GM23248 (cell line): Measurements from ENCODE around the gene SLC25A34. TPM values are rescaled to one million over a fixed set of nuclear protein-coding genes. Genes with fewer than 3 reads are reported as not detected.

Source experiments
- DNase-seq: peaks from one replicate; pipeline ENCODE4 v3.0.0-alpha.2; 2015
- H2AFZ ChIP-seq: fragments of 200-600 bp; sonication (generic); 2 replicates; pipeline ENCODE4 v1.6.1; 2016; ENCODE audit warnings: antibody characterized with exemption
- H3F3A ChIP-seq: fragments of 200-600 bp; sonication (generic); 2 replicates; pipeline ENCODE4 v1.6.1; 2016; ENCODE audit warnings: mild to moderate bottlenecking, antibody characterized with exemption, mixed run types; ENCODE audit not compliant: insufficient read depth
- H3K27ac ChIP-seq: fragments of 200-600 bp; sonication (generic); 2 replicates; pipeline ENCODE4 v1.5.1; 2016; ENCODE audit warnings: mild to moderate bottlenecking
- H3K27me3 ChIP-seq: fragments of 200-600 bp; sonication (generic); replicated peaks from 2 replicates; pipeline ENCODE4 v1.6.1; 2016; ENCODE audit warnings: mild to moderate bottlenecking; ENCODE audit not compliant: insufficient read depth
- H3K36me3 ChIP-seq: fragments of 200-600 bp; sonication (generic); 2 replicates; pipeline ENCODE4 v1.6.1; 2016; ENCODE audit warnings: low read depth, mild to moderate bottlenecking
- H3K4me1 ChIP-seq: fragments of 200-600 bp; sonication (generic); 2 replicates; pipeline ENCODE4 v1.6.1; 2016; ENCODE audit warnings: mild to moderate bottlenecking; ENCODE audit not compliant: insufficient read depth
- H3K4me2 ChIP-seq: fragments of 200-600 bp; sonication (generic); one replicate; pipeline ENCODE4 v1.6.1; 2016; ENCODE audit warnings: mild to moderate bottlenecking; ENCODE audit not compliant: unreplicated experiment
- H3K4me3 ChIP-seq: fragments of 200-600 bp; sonication (generic); 2 replicates; pipeline ENCODE4 v1.5.1; 2016; ENCODE audit warnings: mild to moderate bottlenecking
- H3K79me2 ChIP-seq: fragments of 200-600 bp; sonication (generic); 2 replicates; pipeline ENCODE4 v1.6.1; 2016; ENCODE audit warnings: mild to moderate bottlenecking; ENCODE audit not compliant: insufficient read depth
- H3K9ac ChIP-seq: fragments of 200-600 bp; sonication (generic); 2 replicates; pipeline ENCODE4 v1.6.1; 2016; ENCODE audit warnings: mild to moderate bottlenecking
- H3K9me2 ChIP-seq: fragments of 200-600 bp; sonication (generic); 2 replicates; pipeline ENCODE4 v1.6.1; 2016; ENCODE audit warnings: mixed run types, mild to moderate bottlenecking, moderate library complexity; ENCODE audit not compliant: insufficient read depth
- H3K9me3 ChIP-seq: fragments of 200-600 bp; sonication (generic); one replicate; pipeline ENCODE4 v1.6.1; 2017; ENCODE audit warnings: low read depth
- H4K20me1 ChIP-seq: fragments of 200-600 bp; sonication (generic); 2 replicates; pipeline ENCODE4 v1.6.0; 2016; ENCODE audit not compliant: insufficient read depth
- EZH2 ChIP-seq: fragments of 200-600 bp; sonication (generic); IDR thresholded peaks from 2 replicates; pipeline ENCODE4 v1.6.1; 2018; ENCODE audit warnings: antibody characterized with exemption, mild to moderate bottlenecking; ENCODE audit not compliant: insufficient read depth, poor library complexity, severe bottlenecking
- EZH2phosphoT487 ChIP-seq: fragments of 200-600 bp; sonication (generic); IDR thresholded peaks from 2 replicates; pipeline ENCODE4 v1.6.1; 2018; ENCODE audit warnings: antibody characterized with exemption, moderate library complexity, mild to moderate bottlenecking, low read depth; ENCODE audit not compliant: insufficient read depth
- WGBS, 2 experiments: methylation state at CpG; one replicate each; pipeline ENCODE4 v1.1.6; 2015 to 2017; ENCODE audit warnings: low lambda C conversion rate in 2 of 2, low coverage in 1 of 2; ENCODE audit errors: missing lambda C conversion rate in 2 of 2; 5-methylcytosine and 5-hydroxymethylcytosine counted together
- in situ Hi-C: fragments of 300-500 bp; cut with MboI; formaldehyde crosslinking; loops from 2 replicates; pipeline ENCODE4 v1.15.0; 2020
- polyA plus RNA-seq: library from polyadenylated mRNA; unstranded; fragments of >200 nt; fragmentation: Nextera tagmentation; extraction: Ambion mirVana; gene quantifications from 2 replicates; pipeline ENCODE4 v1.2.1, GENCODE V29; 2016
- total RNA-seq: library from RNA; depleted of rRNA; stranded (reverse); fragments of >200 nt; shearing (Covaris generic); gene quantifications from 2 replicates; pipeline ENCODE4 v1.2.3, GENCODE V29; 2014

SLC25A34 gene
- total and polyA plus RNA-seq, 2 experiments from 2014 or later: 0.20 to 0.54 TPM

GRCh38 chr1:15757016-15757543 is 21.0 kb downstream of the SLC25A34 start:
- H3K27ac ChIP-seq: no peak overlapping the region
- WGBS, 2 experiments: 90 to 94% methylated on average over 9 of the region's 9 CpGs
- no peak overlapping the region for H3K4me3 ChIP-seq
- peaks cover 5% of the 10 kb centered on the region for H3F3A ChIP-seq
- H3K4me2 ChIP-seq: no peak overlapping the region
- no peaks in the 10 kb centered on the region for H3K36me3 ChIP-seq
- peaks cover 23% of the 10 kb centered on the region for H3K4me1 ChIP-seq
- H3K27me3 ChIP-seq: no peaks in the 10 kb centered on the region
- in situ Hi-C loops: no loop called here
- H3K9me2 ChIP-seq: no peaks in the 10 kb centered on the region
- H4K20me1 ChIP-seq: no peaks in the 10 kb centered on the region
- H3K9ac ChIP-seq: no peak overlapping the region
- no peak overlapping the region for H2AFZ ChIP-seq
- H3K79me2 ChIP-seq: peaks cover 33% of the 10 kb centered on the region
- H3K9me3 ChIP-seq: no peaks in the 10 kb centered on the region
- no peak for DNase-seq
- TF ChIP-seq EZH2 (no peak), EZH2phosphoT487 (no peak)

GRCh38 chr1:15757575-15758342 is 21.7 kb downstream of the SLC25A34 start:
- H3K4me2 ChIP-seq: peak overlapping the region; percentile 36
- no peaks in the 10 kb centered on the region for H3K27me3 ChIP-seq
- 29 to 35% methylated on average over 19 to 22 of the region's 24 CpGs for WGBS, 2 experiments
- no peaks in the 10 kb centered on the region for H3K9me2 ChIP-seq
- in situ Hi-C loops: no loop called here
- no peaks in the 10 kb centered on the region for H3K36me3 ChIP-seq
- peak overlapping the region; percentile 39; the same call in 1 of the 2 replicates for H2AFZ ChIP-seq
- H3K79me2 ChIP-seq: peaks cover 40% of the 10 kb centered on the region
- H3K9ac ChIP-seq: 0 out of 2 replicates have a peak overlapping the region, but pooled peaks have one; percentile 82
- TF ChIP-seq EZH2 (no peak), EZH2phosphoT487 (no peak)
- H4K20me1 ChIP-seq: no peaks in the 10 kb centered on the region
- peak overlapping the region; percentile 77 for H3K4me3 ChIP-seq
- peaks cover 23% of the 10 kb centered on the region for H3K4me1 ChIP-seq
- H3K9me3 ChIP-seq: no peaks in the 10 kb centered on the region
- peaks cover 5% of the 10 kb centered on the region for H3F3A ChIP-seq
- no peak overlapping the region for H3K27ac ChIP-seq
- peak; percentile 40 for DNase-seq

- Histone ChIP-seq H3K9me3 (no peaks in the 10 kb centered on the region), H4K20me1 (no peaks in the 10 kb centered on the region), H3K27me3 (no peaks in the 10 kb centered on the region), H3K9me2 (no peaks in the 10 kb centered on the region), H3K79me2 (peaks cover 40% of the 10 kb centered on the region), H2AFZ (peak within 1 kb of the TSS; percentile 62), H3K4me2 (peak within 1 kb of the TSS; percentile 67), H3K27ac (peak within 1 kb of the TSS; percentile 23; the same call in 1 of the 2 replicates), H3F3A (peaks cover 5% of the 10 kb centered on the region), H3K4me3 (peak within 1 kb of the TSS; percentile 77), H3K4me1 (peaks cover 23% of the 10 kb centered on the region), H3K36me3 (no peaks in the 10 kb centered on the region), H3K9ac (peak within 1 kb of the TSS; percentile 82)
- 2 to 34% methylated on average over 3 to 51 of the region's 58 CpGs for WGBS, 2 experiments
- TF ChIP-seq EZH2phosphoT487 (no peak), EZH2 (no peak)
- in situ Hi-C loops: no loop called here
- peak; percentile 49 for DNase-seq
Measured at GRCh38 chr1:15758343-15758931, 22.4 kb downstream of the SLC25A34 start, which contains the start of gene FBLIM1. TSS of gene FBLIM1 (plus strand) at chr1:15758795. CDS start at chr1:15764984, 6,189 bp downstream.

- peak overlapping the region; percentile 62 for H2AFZ ChIP-seq
- in situ Hi-C loops: no loop called here
- WGBS, 2 experiments: 2 to 5% methylated on average over 33 to 41 of the region's 58 CpGs
Measured at GRCh38 chr1:15758953-15759661, 23.0 kb downstream of the SLC25A34 start.

More at GRCh38 chr1:15758953-15759661, 23.0 kb downstream of the SLC25A34 start:
- Histone ChIP-seq H3K4me2 (peak overlapping the region; percentile 67), H3K27ac (peak overlapping the region; percentile 23; the same call in 1 of the 2 replicates), H3K9me2 (no peaks in the 10 kb centered on the region), H3K9ac (peak overlapping the region; percentile 82), H3K36me3 (no peaks in the 10 kb centered on the region), H3K4me1 (peaks cover 23% of the 10 kb centered on the region), H3K4me3 (peak overlapping the region; percentile 77), H4K20me1 (no peaks in the 10 kb centered on the region), H3K27me3 (no peaks in the 10 kb centered on the region), H3F3A (peaks cover 5% of the 10 kb centered on the region), H3K79me2 (peaks cover 45% of the 10 kb centered on the region), H3K9me3 (no peaks in the 10 kb centered on the region)
- DNase-seq: peak; percentile 66
- no peak for TF ChIP-seq EZH2
- TF ChIP-seq EZH2phosphoT487: no peak
